MM.1S (cell line): ENCODE results near the gene MYO1F.

Experiments
- DNase-seq: peaks from one replicate; pipeline ENCODE4 v3.0.0-alpha.2; 2015
- H2AFZ ChIP-seq: fragments of 300-600 bp; sonication (generic); 2 replicates; pipeline ENCODE4 v1.6.0; 2016; ENCODE audit warnings: antibody characterized with exemption, low read length
- H3F3A ChIP-seq: fragments of 300-600 bp; sonication (generic); 2 replicates; pipeline ENCODE4 v1.6.1; 2016; ENCODE audit warnings: mild to moderate bottlenecking, antibody characterized with exemption, low read length, moderate library complexity, mixed read lengths; ENCODE audit not compliant: insufficient read depth
- H3K27ac ChIP-seq: fragments of 300-600 bp; sonication (generic); 2 replicates; pipeline ENCODE4 v1.5.1; 2016; ENCODE audit warnings: mild to moderate bottlenecking, low read length
- H3K27me3 ChIP-seq: fragments of 300-600 bp; sonication (generic); replicated peaks from 2 replicates; pipeline ENCODE4 v1.6.0; 2016; ENCODE audit warnings: low read length; ENCODE audit not compliant: insufficient read depth
- H3K36me3 ChIP-seq: fragments of 300-600 bp; sonication (generic); replicated peaks from 2 replicates; pipeline ENCODE4 v1.6.1; 2016; ENCODE audit warnings: mild to moderate bottlenecking, low read length, mixed read lengths; ENCODE audit not compliant: insufficient read depth
- H3K4me1 ChIP-seq: fragments of 300-600 bp; sonication (generic); 2 replicates; pipeline ENCODE4 v1.6.1; 2016; ENCODE audit warnings: low read length, mixed read lengths
- H3K4me2 ChIP-seq: fragments of 300-600 bp; sonication (generic); 2 replicates; pipeline ENCODE4 v1.6.0; 2016; ENCODE audit warnings: low read depth, low read length
- H3K4me3 ChIP-seq: fragments of 300-600 bp; sonication (generic); 2 replicates; pipeline ENCODE4 v1.5.1; 2016; ENCODE audit warnings: low read length, mixed read lengths
- H3K79me2 ChIP-seq: fragments of 300-600 bp; sonication (generic); 2 replicates; pipeline ENCODE4 v1.6.1; 2016; ENCODE audit warnings: mixed run types, low read length, mixed read lengths
- H3K9ac ChIP-seq: fragments of 300-600 bp; sonication (generic); 2 replicates; pipeline ENCODE4 v1.6.1; 2016; ENCODE audit warnings: low read length, mixed read lengths
- H3K9me2 ChIP-seq: fragments of 300-600 bp; sonication (generic); replicated peaks from 2 replicates; pipeline ENCODE4 v1.6.1; 2016; ENCODE audit warnings: mild to moderate bottlenecking, low read length, mixed read lengths; ENCODE audit not compliant: insufficient read depth
- H3K9me3 ChIP-seq: fragments of 300-600 bp; sonication (generic); replicated peaks from 2 replicates; pipeline ENCODE4 v1.6.1; 2016; ENCODE audit warnings: mild to moderate bottlenecking, low read length, mixed read lengths; ENCODE audit not compliant: insufficient read depth
- H4K20me1 ChIP-seq: fragments of 300-600 bp; sonication (generic); 2 replicates; pipeline ENCODE4 v1.6.1; 2016; ENCODE audit warnings: mild to moderate bottlenecking, low read length, moderate library complexity, mixed read lengths; ENCODE audit not compliant: insufficient read depth
- EZH2 ChIP-seq: fragments of 300-600 bp; sonication (generic); optimal IDR thresholded peaks from 2 replicates; pipeline ENCODE3; 2017; ENCODE audit warnings: low read depth, mild to moderate bottlenecking, antibody characterized with exemption, low read length, mixed read lengths
- EZH2phosphoT487 ChIP-seq: fragments of 300-600 bp; sonication (generic); IDR thresholded peaks from 2 replicates; pipeline ENCODE4 v1.6.1; 2018; ENCODE audit warnings: antibody characterized with exemption, low read length
- TF ChIP-seq, protein P1 (sequence below): fragments of 300-600 bp; sonication (generic); IDR thresholded peaks from 2 replicates; pipeline ENCODE4 v1.5.1; 2016; ENCODE audit warnings: antibody characterized with exemption, low read length, mixed read lengths

MYO1F gene

DNA sequence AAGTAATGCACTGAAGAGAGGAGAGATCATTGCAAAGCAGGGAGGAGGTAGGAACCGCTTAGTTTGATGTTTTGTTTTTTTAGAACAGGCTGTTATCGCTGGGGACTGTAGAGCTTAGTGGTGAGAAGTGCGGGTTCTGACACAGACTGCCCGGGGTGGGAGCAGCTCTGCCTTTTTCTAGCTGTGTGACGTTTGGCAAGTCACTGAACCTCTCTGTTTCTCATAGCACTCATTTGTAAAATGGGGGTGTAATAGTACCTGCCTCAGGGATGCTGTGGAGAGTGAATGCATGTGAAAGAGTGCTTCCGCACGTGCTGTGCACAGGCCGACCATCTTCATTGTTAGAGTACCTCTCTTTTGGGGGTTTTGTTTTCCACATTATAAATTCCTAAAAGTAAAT lies 94.1 kb downstream of the MYO1F start:
- Histone ChIP-seq H3K36me3 (peaks cover 23% of the 10 kb centered on the region), H3K9me2 (no peaks in the 10 kb centered on the region), H3K4me3 (no peak overlapping the region), H4K20me1 (peaks cover 23% of the 10 kb centered on the region), H3K4me2 (no peak overlapping the region), H3K9ac (no peak overlapping the region), H2AFZ (no peak overlapping the region), H3K4me1 (no peaks in the 10 kb centered on the region), H3K79me2 (peaks cover 67% of the 10 kb centered on the region), H3K27me3 (no peaks in the 10 kb centered on the region), H3K9me3 (no peaks in the 10 kb centered on the region), H3K27ac (no peak overlapping the region), H3F3A (no peaks in the 10 kb centered on the region)
- TF ChIP-seq EZH2 (no peak), EZH2phosphoT487 (no peak)
- TF ChIP-seq, protein P1, sequence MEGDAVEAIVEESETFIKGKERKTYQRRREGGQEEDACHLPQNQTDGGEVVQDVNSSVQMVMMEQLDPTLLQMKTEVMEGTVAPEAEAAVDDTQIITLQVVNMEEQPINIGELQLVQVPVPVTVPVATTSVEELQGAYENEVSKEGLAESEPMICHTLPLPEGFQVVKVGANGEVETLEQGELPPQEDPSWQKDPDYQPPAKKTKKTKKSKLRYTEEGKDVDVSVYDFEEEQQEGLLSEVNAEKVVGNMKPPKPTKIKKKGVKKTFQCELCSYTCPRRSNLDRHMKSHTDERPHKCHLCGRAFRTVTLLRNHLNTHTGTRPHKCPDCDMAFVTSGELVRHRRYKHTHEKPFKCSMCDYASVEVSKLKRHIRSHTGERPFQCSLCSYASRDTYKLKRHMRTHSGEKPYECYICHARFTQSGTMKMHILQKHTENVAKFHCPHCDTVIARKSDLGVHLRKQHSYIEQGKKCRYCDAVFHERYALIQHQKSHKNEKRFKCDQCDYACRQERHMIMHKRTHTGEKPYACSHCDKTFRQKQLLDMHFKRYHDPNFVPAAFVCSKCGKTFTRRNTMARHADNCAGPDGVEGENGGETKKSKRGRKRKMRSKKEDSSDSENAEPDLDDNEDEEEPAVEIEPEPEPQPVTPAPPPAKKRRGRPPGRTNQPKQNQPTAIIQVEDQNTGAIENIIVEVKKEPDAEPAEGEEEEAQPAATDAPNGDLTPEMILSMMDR: no peak
- DNase-seq: no peak

DNA sequence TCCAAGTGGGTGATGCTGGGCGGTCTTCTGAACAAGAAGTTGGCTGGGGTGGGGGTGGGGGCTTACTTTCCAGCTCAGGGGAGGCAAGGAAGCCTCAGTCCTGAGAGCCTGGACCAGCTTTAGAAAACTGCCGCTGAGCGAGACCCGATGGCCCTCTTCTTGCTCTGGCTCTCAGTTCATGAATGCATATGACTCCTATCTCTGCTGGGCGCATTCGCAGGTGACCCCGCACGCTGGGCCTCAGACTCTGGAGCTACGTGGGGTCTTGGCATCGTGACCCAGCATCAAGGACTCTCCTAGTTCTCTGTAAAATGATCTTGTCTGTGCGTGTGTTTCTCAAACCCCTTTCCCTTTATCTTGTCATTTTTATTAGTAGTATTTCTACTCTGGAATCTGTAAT lies 94.5 kb downstream of the MYO1F start:
- Histone ChIP-seq H3K9me3 (no peaks in the 10 kb centered on the region), H3K4me1 (no peaks in the 10 kb centered on the region), H2AFZ (no peak overlapping the region), H3K4me3 (no peak overlapping the region), H3K27me3 (no peaks in the 10 kb centered on the region), H3K27ac (no peak overlapping the region), H4K20me1 (peaks cover 28% of the 10 kb centered on the region), H3K36me3 (peaks cover 23% of the 10 kb centered on the region), H3F3A (no peaks in the 10 kb centered on the region), H3K79me2 (peaks cover 72% of the 10 kb centered on the region), H3K9me2 (no peaks in the 10 kb centered on the region), H3K4me2 (no peak overlapping the region), H3K9ac (no peak overlapping the region)
- DNase-seq: no peak
- TF ChIP-seq EZH2 (no peak), EZH2phosphoT487 (no peak)
- TF ChIP-seq, protein P1: no peak

DNA sequence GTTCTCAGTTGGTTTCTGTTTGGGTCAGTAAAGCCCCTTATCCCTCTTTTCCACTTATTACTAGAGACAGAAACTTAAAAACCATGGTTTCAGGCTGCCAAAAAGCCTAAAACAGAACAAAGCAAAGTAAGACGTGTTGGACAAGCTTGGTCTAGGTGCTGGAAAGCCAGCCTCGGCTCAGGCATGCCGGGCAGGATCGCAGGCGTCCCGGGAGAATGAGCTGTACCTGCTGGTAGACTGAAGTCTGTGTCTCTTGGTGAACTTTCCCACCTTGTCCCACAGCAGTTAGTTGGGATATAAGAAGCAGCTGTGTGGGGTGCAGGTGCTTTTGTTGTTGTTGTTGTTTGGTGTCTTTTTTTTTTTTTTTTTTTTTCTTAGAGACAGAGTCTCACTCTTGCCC lies 95.6 kb downstream of the MYO1F start:
- Histone ChIP-seq H3K9me2 (no peaks in the 10 kb centered on the region), H3K79me2 (peaks cover 82% of the 10 kb centered on the region)

More for the DNA sequence above, 95.6 kb downstream of the MYO1F start:
- H2AFZ ChIP-seq: no peak overlapping the region
- H3K4me3 ChIP-seq: no peak overlapping the region
- H3K27ac ChIP-seq: no peak overlapping the region
- H3K9ac ChIP-seq: no peak overlapping the region
- H4K20me1 ChIP-seq: peaks cover 31% of the 10 kb centered on the region
- H3K9me3 ChIP-seq: no peaks in the 10 kb centered on the region
- no peak for DNase-seq
- no peaks in the 10 kb centered on the region for H3K27me3 ChIP-seq
- H3K4me1 ChIP-seq: no peaks in the 10 kb centered on the region
- TF ChIP-seq EZH2phosphoT487 (no peak), EZH2 (no peak)
- TF ChIP-seq, protein P1: no peak
- H3K36me3 ChIP-seq: peaks cover 21% of the 10 kb centered on the region
- H3K4me2 ChIP-seq: no peak overlapping the region
- H3F3A ChIP-seq: no peaks in the 10 kb centered on the region
